MM.1S (cell line): ENCODE results near the gene TBC1D5.

Experiments used
- DNase-seq: peaks from one replicate; pipeline ENCODE4 v3.0.0-alpha.2; 2015
- H2AFZ ChIP-seq: fragments of 300-600 bp; sonication (generic); 2 replicates; pipeline ENCODE4 v1.6.0; 2016; ENCODE audit warnings: antibody characterized with exemption, low read length
- H3F3A ChIP-seq: fragments of 300-600 bp; sonication (generic); 2 replicates; pipeline ENCODE4 v1.6.1; 2016; ENCODE audit warnings: mild to moderate bottlenecking, antibody characterized with exemption, low read length, moderate library complexity, mixed read lengths; ENCODE audit not compliant: insufficient read depth
- H3K27ac ChIP-seq: fragments of 300-600 bp; sonication (generic); 2 replicates; pipeline ENCODE4 v1.5.1; 2016; ENCODE audit warnings: mild to moderate bottlenecking, low read length
- H3K27me3 ChIP-seq: fragments of 300-600 bp; sonication (generic); replicated peaks from 2 replicates; pipeline ENCODE4 v1.6.0; 2016; ENCODE audit warnings: low read length; ENCODE audit not compliant: insufficient read depth
- H3K36me3 ChIP-seq: fragments of 300-600 bp; sonication (generic); replicated peaks from 2 replicates; pipeline ENCODE4 v1.6.1; 2016; ENCODE audit warnings: mild to moderate bottlenecking, low read length, mixed read lengths; ENCODE audit not compliant: insufficient read depth
- H3K4me1 ChIP-seq: fragments of 300-600 bp; sonication (generic); 2 replicates; pipeline ENCODE4 v1.6.1; 2016; ENCODE audit warnings: low read length, mixed read lengths
- H3K4me2 ChIP-seq: fragments of 300-600 bp; sonication (generic); 2 replicates; pipeline ENCODE4 v1.6.0; 2016; ENCODE audit warnings: low read depth, low read length
- H3K4me3 ChIP-seq: fragments of 300-600 bp; sonication (generic); 2 replicates; pipeline ENCODE4 v1.5.1; 2016; ENCODE audit warnings: low read length, mixed read lengths
- H3K79me2 ChIP-seq: fragments of 300-600 bp; sonication (generic); 2 replicates; pipeline ENCODE4 v1.6.1; 2016; ENCODE audit warnings: mixed run types, low read length, mixed read lengths
- H3K9ac ChIP-seq: fragments of 300-600 bp; sonication (generic); 2 replicates; pipeline ENCODE4 v1.6.1; 2016; ENCODE audit warnings: low read length, mixed read lengths
- H3K9me2 ChIP-seq: fragments of 300-600 bp; sonication (generic); replicated peaks from 2 replicates; pipeline ENCODE4 v1.6.1; 2016; ENCODE audit warnings: mild to moderate bottlenecking, low read length, mixed read lengths; ENCODE audit not compliant: insufficient read depth
- H3K9me3 ChIP-seq: fragments of 300-600 bp; sonication (generic); replicated peaks from 2 replicates; pipeline ENCODE4 v1.6.1; 2016; ENCODE audit warnings: mild to moderate bottlenecking, low read length, mixed read lengths; ENCODE audit not compliant: insufficient read depth
- H4K20me1 ChIP-seq: fragments of 300-600 bp; sonication (generic); 2 replicates; pipeline ENCODE4 v1.6.1; 2016; ENCODE audit warnings: mild to moderate bottlenecking, low read length, moderate library complexity, mixed read lengths; ENCODE audit not compliant: insufficient read depth
- EZH2 ChIP-seq: fragments of 300-600 bp; sonication (generic); optimal IDR thresholded peaks from 2 replicates; pipeline ENCODE3; 2017; ENCODE audit warnings: low read depth, mild to moderate bottlenecking, antibody characterized with exemption, low read length, mixed read lengths
- EZH2phosphoT487 ChIP-seq: fragments of 300-600 bp; sonication (generic); IDR thresholded peaks from 2 replicates; pipeline ENCODE4 v1.6.1; 2018; ENCODE audit warnings: antibody characterized with exemption, low read length
- TF ChIP-seq, protein P1 (sequence below): fragments of 300-600 bp; sonication (generic); IDR thresholded peaks from 2 replicates; pipeline ENCODE4 v1.5.1; 2016; ENCODE audit warnings: antibody characterized with exemption, low read length, mixed read lengths

TBC1D5 gene

GRCh38 chr3:17551333-17551732 lies 191.1 kb downstream of the TBC1D5 start:
- H3K9ac ChIP-seq, result no peak overlapping the region
- no peaks in the 10 kb centered on the region for H3K9me3 ChIP-seq
- H3F3A ChIP-seq, result no peaks in the 10 kb centered on the region
- H3K27ac ChIP-seq, result no peak overlapping the region
- no peak for TF ChIP-seq EZH2phosphoT487
- TF ChIP-seq, protein P1, sequence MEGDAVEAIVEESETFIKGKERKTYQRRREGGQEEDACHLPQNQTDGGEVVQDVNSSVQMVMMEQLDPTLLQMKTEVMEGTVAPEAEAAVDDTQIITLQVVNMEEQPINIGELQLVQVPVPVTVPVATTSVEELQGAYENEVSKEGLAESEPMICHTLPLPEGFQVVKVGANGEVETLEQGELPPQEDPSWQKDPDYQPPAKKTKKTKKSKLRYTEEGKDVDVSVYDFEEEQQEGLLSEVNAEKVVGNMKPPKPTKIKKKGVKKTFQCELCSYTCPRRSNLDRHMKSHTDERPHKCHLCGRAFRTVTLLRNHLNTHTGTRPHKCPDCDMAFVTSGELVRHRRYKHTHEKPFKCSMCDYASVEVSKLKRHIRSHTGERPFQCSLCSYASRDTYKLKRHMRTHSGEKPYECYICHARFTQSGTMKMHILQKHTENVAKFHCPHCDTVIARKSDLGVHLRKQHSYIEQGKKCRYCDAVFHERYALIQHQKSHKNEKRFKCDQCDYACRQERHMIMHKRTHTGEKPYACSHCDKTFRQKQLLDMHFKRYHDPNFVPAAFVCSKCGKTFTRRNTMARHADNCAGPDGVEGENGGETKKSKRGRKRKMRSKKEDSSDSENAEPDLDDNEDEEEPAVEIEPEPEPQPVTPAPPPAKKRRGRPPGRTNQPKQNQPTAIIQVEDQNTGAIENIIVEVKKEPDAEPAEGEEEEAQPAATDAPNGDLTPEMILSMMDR, result no peak
- no peak for TF ChIP-seq EZH2
- no peaks in the 10 kb centered on the region for H4K20me1 ChIP-seq
- no peak for DNase-seq
- H2AFZ ChIP-seq, result no peak overlapping the region
- H3K36me3 ChIP-seq, result no peaks in the 10 kb centered on the region
- H3K9me2 ChIP-seq, result no peaks in the 10 kb centered on the region
- no peaks in the 10 kb centered on the region for H3K4me1 ChIP-seq
- H3K4me3 ChIP-seq, result no peak overlapping the region
- H3K79me2 ChIP-seq, result no peaks in the 10 kb centered on the region
- H3K27me3 ChIP-seq, result no peaks in the 10 kb centered on the region
- no peak overlapping the region for H3K4me2 ChIP-seq

DNA sequence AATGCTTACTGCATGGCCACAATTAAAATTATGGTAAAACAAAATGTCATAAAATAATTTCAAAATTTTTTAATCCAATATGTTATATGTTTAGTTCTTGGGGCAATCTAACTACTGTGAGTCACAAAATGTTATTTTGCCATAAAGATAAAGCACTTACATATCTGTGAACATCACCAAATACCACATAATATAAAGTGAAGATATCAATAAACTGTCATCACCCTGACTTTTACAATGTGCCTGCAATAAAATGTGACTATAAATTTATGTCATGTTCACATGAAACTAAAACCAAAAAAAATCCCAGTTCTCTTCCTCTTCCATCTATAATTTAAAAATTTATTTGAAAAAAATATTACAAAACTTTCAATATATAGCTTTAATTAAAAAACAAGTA lies 191.8 kb downstream of the TBC1D5 start:
- Histone ChIP-seq H3F3A (no peaks in the 10 kb centered on the region), H3K36me3 (no peaks in the 10 kb centered on the region), H3K9me2 (no peaks in the 10 kb centered on the region), H3K4me2 (no peak overlapping the region), H3K4me3 (no peak overlapping the region), H2AFZ (no peak overlapping the region), H3K27ac (no peak overlapping the region), H3K4me1 (no peaks in the 10 kb centered on the region), H3K9me3 (no peaks in the 10 kb centered on the region), H4K20me1 (no peaks in the 10 kb centered on the region), H3K9ac (no peak overlapping the region), H3K27me3 (no peaks in the 10 kb centered on the region), H3K79me2 (no peaks in the 10 kb centered on the region)
- DNase-seq, result no peak
- TF ChIP-seq, protein P1, result no peak
- TF ChIP-seq EZH2 (no peak), EZH2phosphoT487 (no peak)

DNA sequence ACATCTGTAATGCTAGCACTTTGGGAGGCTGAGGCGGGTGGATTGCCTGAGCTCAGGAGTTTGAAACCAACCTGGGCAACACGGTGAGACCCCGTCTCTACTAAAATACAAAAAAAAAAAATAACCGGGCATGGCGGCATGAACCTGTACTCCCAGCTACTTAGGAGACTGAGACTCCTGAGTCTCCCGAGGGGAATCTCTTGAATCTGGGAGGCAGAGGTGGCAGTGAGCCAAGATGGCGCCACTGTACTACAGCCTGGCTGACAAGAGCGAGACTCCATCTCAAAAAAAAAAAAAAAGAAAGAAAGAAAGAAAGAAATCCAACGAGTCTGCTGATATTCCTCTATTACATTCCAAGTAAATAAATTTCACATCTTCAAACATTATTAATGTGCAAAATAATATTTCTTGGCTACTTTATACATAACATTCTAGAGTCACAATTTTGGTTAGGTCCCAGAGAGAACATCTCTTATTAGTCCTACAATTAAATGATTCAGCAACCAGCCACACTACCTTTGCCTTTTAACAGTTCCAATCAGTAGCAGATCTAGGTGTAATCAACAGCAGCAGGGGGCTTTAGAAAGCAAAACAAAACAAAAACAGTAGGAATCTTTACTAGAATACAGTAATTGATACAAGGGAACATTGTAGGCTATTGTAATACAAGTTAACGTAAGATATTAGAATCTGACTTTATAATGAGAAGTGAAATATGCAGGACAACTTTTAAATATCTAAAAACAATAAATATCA lies 195.8 kb downstream of the TBC1D5 start:
- Histone ChIP-seq H3K4me2 (no peak overlapping the region), H4K20me1 (no peaks in the 10 kb centered on the region), H3K9me2 (no peaks in the 10 kb centered on the region), H3K4me3 (no peak overlapping the region), H3K27ac (no peak overlapping the region), H3F3A (no peaks in the 10 kb centered on the region), H3K36me3 (no peaks in the 10 kb centered on the region), H3K27me3 (no peaks in the 10 kb centered on the region), H3K9me3 (no peaks in the 10 kb centered on the region), H2AFZ (no peak overlapping the region), H3K9ac (no peak overlapping the region), H3K4me1 (no peaks in the 10 kb centered on the region), H3K79me2 (no peaks in the 10 kb centered on the region)
- DNase-seq, result no peak
- TF ChIP-seq EZH2, result no peak
- TF ChIP-seq, protein P1, result no peak
- no peak for TF ChIP-seq EZH2phosphoT487
